CD4-positive, CD25-positive, alpha-beta regulatory T cell (primary cell): Measurements from ENCODE around the gene IQCF2. TPM values are rescaled to one million over a fixed set of nuclear protein-coding genes. Genes with fewer than 3 reads are reported as not detected.
"Not testable (repeated sequence)": the region's sequence is repeated elsewhere in the genome, so short reads cannot be mapped to it uniquely, and the experiment has no call there.

Experiments used
- ATAC-seq, 2 donors: fragments of 150-1000 bp; cut with Tn5 transposase; one replicate each; pipeline ENCODE4 v1.10.0; 2021; ENCODE audit warnings: low read depth in 2 of 2, moderate number of reproducible peaks in 2 of 2, moderate library complexity in 1 of 2
- DNase-seq, 3 donors: peaks; one replicate each; pipeline versions ENCODE4 v3.0.0 to v3.0.0-alpha.2; 2012 to 2022; ENCODE audit warnings: mixed read lengths in 1 of 3
- H3K27ac ChIP-seq: one replicate; pipeline ENCODE4 v1.7.0; 2013; ENCODE audit warnings: mild to moderate bottlenecking, low read length; ENCODE audit not compliant: insufficient read depth, poor library complexity, severe bottlenecking
- H3K27me3 ChIP-seq: one replicate; pipeline ENCODE4 v1.7.0; 2013; ENCODE audit warnings: low read length; ENCODE audit not compliant: control insufficient read depth, insufficient read depth
- H3K36me3 ChIP-seq: one replicate; pipeline ENCODE4 v1.7.0; 2013; ENCODE audit warnings: mild to moderate bottlenecking, low read length, moderate library complexity; ENCODE audit not compliant: control insufficient read depth, insufficient read depth
- H3K4me1 ChIP-seq: 2 replicates; pipeline ENCODE4 v1.7.0; 2013; ENCODE audit warnings: mild to moderate bottlenecking, low read length; ENCODE audit not compliant: insufficient read depth, control insufficient read depth, poor library complexity, severe bottlenecking
- H3K4me3 ChIP-seq: one replicate; pipeline ENCODE4 v1.7.0; 2013; ENCODE audit warnings: low read depth, mild to moderate bottlenecking, low read length, moderate library complexity
- H3K9me3 ChIP-seq, 2 experiments: 1 replicate in 1 of 2; 2 replicates in 1 of 2; pipeline ENCODE4 v1.7.0; 2013; ENCODE audit warnings: low read length in 2 of 2, mild to moderate bottlenecking in 1 of 2, moderate library complexity in 1 of 2; ENCODE audit not compliant: control insufficient read depth in 2 of 2
- H3K27ac Mint-ChIP-seq, 3 donors: one replicate each; pipeline ENCODE4 v1.8.0; 2020 to 2022; ENCODE audit warnings: mild to moderate bottlenecking in 3 of 3, mixed read lengths in 3 of 3, moderate library complexity in 2 of 3
- H3K27me3 Mint-ChIP-seq: one replicate; pipeline ENCODE4 v1.8.0; 2022; ENCODE audit warnings: mild to moderate bottlenecking, mixed read lengths
- H3K36me3 Mint-ChIP-seq: one replicate; pipeline ENCODE4 v1.8.0; 2020; ENCODE audit warnings: mixed read lengths
- H3K4me1 Mint-ChIP-seq, 4 donors: one replicate each; pipeline ENCODE4 v1.8.0; 2020 to 2022; ENCODE audit warnings: mixed read lengths in 4 of 4, mild to moderate bottlenecking in 1 of 4
- H3K4me3 Mint-ChIP-seq, 4 donors: one replicate each; pipeline ENCODE4 v1.8.0; 2020 to 2022; ENCODE audit warnings: mild to moderate bottlenecking in 4 of 4, mixed read lengths in 4 of 4, moderate library complexity in 3 of 4
- H3K9me3 Mint-ChIP-seq, 7 donors: one replicate each; pipeline ENCODE4 v1.8.0; 2020 to 2022; ENCODE audit warnings: mixed read lengths in 7 of 7, mild to moderate bottlenecking in 3 of 7, moderate library complexity in 2 of 7
- polyA plus RNA-seq, 4 donors: library from polyadenylated mRNA; unstranded; fragments of 300-500 nt; fragmentation: Illumina TruSeq; gene quantifications; one replicate each; pipeline ENCODE4 v1.2.3, GENCODE V29; 2021
- total RNA-seq: library from RNA; stranded (reverse); gene quantifications from one replicate; pipeline ENCODE4 v1.2.3, GENCODE V29; 2022

Gene IQCF2
- total and polyA plus RNA-seq, 5 donors from 2014 or later = not detected

DNA sequence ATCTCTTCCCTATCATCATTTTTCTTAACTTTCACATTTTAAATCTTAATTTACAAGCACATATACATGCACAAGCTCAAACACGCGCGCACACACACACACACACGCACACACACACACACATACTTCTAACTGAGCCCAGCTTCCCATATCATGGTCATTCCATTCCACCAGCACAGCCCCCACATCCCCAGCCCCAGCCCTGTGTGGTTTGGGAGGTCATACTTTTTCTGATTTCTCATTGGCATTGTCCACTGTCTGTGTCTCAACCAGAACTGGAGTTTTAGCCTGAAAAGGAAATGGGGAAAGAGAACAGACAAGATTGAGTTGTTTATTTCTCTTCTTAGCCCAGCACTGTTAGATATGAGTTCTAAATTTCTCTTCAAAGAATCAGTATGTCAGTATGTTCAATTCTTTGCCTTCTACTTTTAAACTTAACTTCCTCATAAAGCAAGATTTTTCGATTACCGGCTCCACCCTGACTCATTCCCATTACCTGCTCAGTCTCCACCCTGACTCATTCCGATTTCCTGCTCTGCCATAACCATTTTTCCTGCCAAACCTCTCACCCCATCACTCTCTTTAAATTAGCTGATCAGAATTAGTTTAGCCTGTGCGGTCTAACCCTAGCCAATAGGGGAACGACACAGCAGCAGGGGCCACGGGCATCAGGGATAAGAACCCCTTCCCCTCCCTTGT, 35.3 kb downstream of the IQCF2 start:
- H3K4me3 Mint-ChIP-seq = no peak overlapping the region
- Histone ChIP-seq H3K27me3 (no peaks in the 10 kb centered on the region), H3K27ac (no peak overlapping the region), H3K36me3 (no peaks in the 10 kb centered on the region), H3K9me3 (no peaks in the 10 kb centered on the region), H3K4me3 (no peak overlapping the region), H3K4me1 (no peaks in the 10 kb centered on the region)
- peaks cover 0 to 2% (median 0%) of the 10 kb centered on the region in 4 donors for H3K4me1 Mint-ChIP-seq
- no peak overlapping the region for H3K27ac Mint-ChIP-seq
- no peak for DNase-seq
- peaks cover 0 to 3% (median 0%) of the 10 kb centered on the region in 7 donors for H3K9me3 Mint-ChIP-seq
- peaks cover 46% of the 10 kb centered on the region for H3K27me3 Mint-ChIP-seq
- ATAC-seq = no peak
- H3K36me3 Mint-ChIP-seq = no peaks in the 10 kb centered on the region

DNA sequence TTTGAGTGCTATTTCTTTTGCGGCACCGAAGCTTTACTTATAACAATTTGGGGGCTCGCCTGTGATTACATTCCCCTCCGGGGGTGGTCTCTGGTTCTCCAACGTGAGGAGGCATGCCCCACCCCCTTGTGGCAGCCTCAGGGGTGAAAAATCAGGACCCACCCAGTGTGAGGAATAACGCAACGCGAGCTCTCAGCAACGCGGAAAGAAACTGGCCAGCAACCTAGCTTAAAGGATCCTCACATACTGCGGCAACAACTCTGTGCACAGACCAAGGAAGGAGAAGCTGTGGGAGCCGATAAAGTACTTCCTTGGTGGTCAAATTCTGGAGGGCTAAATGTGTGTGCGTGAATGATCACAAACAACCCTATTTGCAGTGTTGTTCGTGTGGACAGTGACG, 36.0 kb downstream of the IQCF2 start:
- DNase-seq = no peak
- no peak overlapping the region for H3K27ac Mint-ChIP-seq
- H3K9me3 ChIP-seq = no peaks in the 10 kb centered on the region
- H3K4me3 Mint-ChIP-seq = no peak overlapping the region
- peaks cover 46% of the 10 kb centered on the region for H3K27me3 Mint-ChIP-seq
- no peaks in the 10 kb centered on the region for H3K4me1 ChIP-seq
- ATAC-seq = no peak
- peaks cover 0 to 3% (median 0%) of the 10 kb centered on the region in 7 donors for H3K9me3 Mint-ChIP-seq
- H3K27me3 ChIP-seq = no peaks in the 10 kb centered on the region
- H3K4me1 Mint-ChIP-seq = peaks cover 0 to 3% (median 0%) of the 10 kb centered on the region in 4 donors
- no peak overlapping the region for H3K27ac ChIP-seq
- no peak overlapping the region for H3K4me3 ChIP-seq
- H3K36me3 ChIP-seq = no peaks in the 10 kb centered on the region
- no peaks in the 10 kb centered on the region for H3K36me3 Mint-ChIP-seq

DNA sequence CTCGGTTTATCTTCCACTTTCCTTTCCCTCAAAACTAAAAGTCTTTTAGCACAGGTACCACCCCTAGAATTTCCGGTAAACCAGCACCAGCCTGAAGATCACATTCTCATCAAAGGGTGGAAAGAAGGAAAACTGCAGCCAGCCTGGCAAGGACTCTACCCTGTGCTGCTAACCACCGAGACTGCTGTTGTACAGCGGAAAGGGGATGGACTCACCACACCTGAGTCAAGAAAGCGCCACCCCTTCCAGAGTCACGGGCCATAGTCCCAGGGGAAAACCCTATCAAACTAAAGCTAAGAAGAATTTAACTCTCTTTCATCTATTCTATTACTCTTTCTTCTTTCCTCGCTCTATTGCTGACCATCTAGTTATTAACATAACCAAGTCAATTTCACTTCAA, 38.6 kb downstream of the IQCF2 start:
- H3K27ac Mint-ChIP-seq, H3K4me1 ChIP-seq, H3K4me1 Mint-ChIP-seq, H3K9me3 ChIP-seq, H3K36me3 Mint-ChIP-seq, H3K36me3 ChIP-seq, H3K9me3 Mint-ChIP-seq, DNase-seq, H3K27ac ChIP-seq, ATAC-seq, H3K4me3 Mint-ChIP-seq, H3K4me3 ChIP-seq, H3K27me3 ChIP-seq: not testable (repeated sequence)
- peaks cover 50% of the 10 kb centered on the region for H3K27me3 Mint-ChIP-seq

DNA sequence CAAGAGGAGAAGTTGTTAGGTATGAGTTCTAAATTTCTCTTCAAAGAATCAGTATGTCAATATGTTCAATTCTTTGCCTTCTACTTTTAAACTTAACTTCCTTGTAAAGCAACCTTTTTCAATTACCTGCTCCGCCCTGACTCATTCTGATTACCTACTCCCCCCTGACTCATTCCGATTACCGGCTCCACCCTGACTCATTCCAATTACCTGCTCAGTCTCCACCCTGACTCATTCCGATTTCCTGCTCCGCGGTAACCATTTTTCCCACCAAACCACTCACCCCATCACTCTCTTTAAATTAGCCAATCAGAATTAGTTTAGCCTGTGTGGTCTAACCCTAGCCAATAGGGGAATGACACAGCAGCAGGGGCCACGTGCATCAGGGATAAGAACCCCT, 40.9 kb downstream of the IQCF2 start:
- H3K4me3 Mint-ChIP-seq, H3K36me3 Mint-ChIP-seq, H3K9me3 ChIP-seq, ATAC-seq, H3K4me3 ChIP-seq, H3K4me1 ChIP-seq, H3K36me3 ChIP-seq, H3K4me1 Mint-ChIP-seq, H3K27me3 ChIP-seq, H3K27ac Mint-ChIP-seq, H3K27ac ChIP-seq: not testable (repeated sequence)
- DNase-seq = peak in 1 of 3 donors; percentile 1
- Mint-ChIP-seq H3K27me3 (peaks cover 48% of the 10 kb centered on the region), H3K9me3 (peaks cover 0 to 23% (median 3%) of the 10 kb centered on the region in 7 donors)

DNA sequence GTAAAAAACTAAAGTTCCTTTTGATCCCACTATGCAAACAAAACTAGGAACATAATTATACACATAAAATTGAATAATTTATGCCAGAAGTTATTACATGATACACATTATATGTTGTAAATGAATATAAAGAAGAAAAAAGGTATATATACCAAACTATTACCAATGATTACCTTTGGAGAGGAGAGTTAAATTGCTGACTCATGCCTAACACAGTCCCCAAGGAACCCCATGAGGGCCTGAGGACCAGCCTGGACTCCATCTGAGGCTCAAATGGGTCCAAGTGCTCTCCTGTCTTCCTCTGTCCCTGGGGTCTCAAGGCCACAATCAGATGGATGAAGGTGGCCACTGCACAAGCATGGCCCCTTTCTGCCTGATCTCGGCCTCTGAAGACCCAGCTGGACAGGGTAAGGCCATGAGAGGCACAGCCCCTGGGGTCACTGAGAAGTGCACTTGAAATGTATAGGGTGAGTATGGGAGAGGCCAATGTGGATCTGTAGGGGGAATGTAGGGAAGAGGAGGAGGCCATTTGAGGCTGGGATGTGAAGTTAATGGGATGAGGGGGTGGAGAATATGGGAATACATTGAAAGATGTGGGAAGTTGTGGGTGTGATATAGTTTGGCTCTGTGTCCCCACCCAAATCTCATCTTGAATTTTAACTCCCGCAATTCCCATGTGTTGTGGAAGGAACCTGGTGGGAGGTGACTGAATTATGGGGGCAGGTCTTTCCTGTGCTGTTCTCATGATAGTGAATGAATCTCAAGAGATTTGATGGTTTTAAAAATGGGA, 42.8 kb downstream of the IQCF2 start:
- Histone ChIP-seq H3K4me1 (no peaks in the 10 kb centered on the region), H3K27me3 (no peaks in the 10 kb centered on the region), H3K4me3 (no peak overlapping the region), H3K9me3 (peaks cover 0 to 6% of the 10 kb centered on the region in 2 experiments), H3K36me3 (no peaks in the 10 kb centered on the region), H3K27ac (no peak overlapping the region)
- peaks cover 31% of the 10 kb centered on the region for H3K27me3 Mint-ChIP-seq
- H3K4me1 Mint-ChIP-seq = peaks cover 0 to 5% (median 0%) of the 10 kb centered on the region in 4 donors
- no peak for DNase-seq
- peak overlapping the region in 1 of 3 donors; percentile 1 for H3K27ac Mint-ChIP-seq
- no peak overlapping the region for H3K4me3 Mint-ChIP-seq
- peaks cover 0 to 35% (median 2%) of the 10 kb centered on the region in 7 donors for H3K9me3 Mint-ChIP-seq
- peaks cover 6% of the 10 kb centered on the region for H3K36me3 Mint-ChIP-seq
- no peak for ATAC-seq

DNA sequence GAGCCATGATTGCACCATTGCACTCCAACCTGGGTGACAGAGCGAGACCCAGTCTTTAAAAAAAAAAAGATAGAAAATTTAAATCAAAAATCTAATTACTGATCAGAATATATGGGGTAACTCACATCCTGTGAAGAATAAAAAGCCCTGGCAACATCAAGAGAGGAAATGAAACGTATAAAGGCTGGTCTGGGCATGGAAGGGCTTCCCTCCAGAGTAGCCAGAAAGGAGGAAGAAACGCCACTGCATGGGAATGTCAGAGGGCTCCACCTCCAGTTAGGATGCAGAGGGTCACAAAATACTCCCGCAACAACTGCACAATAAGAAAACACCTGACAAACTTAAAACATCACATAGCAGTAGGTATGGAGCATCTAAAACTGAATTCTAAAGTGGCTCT, 46.6 kb downstream of the IQCF2 start:
- ATAC-seq = no peak
- H3K4me3 Mint-ChIP-seq = no peak overlapping the region
- DNase-seq = no peak
- no peaks in the 10 kb centered on the region for H3K4me1 Mint-ChIP-seq
- peaks cover 10% of the 10 kb centered on the region for H3K27me3 Mint-ChIP-seq
- H3K9me3 ChIP-seq = peaks cover 0 to 6% of the 10 kb centered on the region in 2 experiments
- H3K4me3 ChIP-seq = no peak overlapping the region
- peaks cover 0 to 39% (median 3%) of the 10 kb centered on the region in 7 donors for H3K9me3 Mint-ChIP-seq
- H3K27ac ChIP-seq = no peak overlapping the region
- H3K36me3 Mint-ChIP-seq = peaks cover 6% of the 10 kb centered on the region
- H3K27ac Mint-ChIP-seq = no peak overlapping the region
- H3K27me3 ChIP-seq = no peaks in the 10 kb centered on the region
- no peaks in the 10 kb centered on the region for H3K4me1 ChIP-seq
- no peaks in the 10 kb centered on the region for H3K36me3 ChIP-seq
